Neural progenitor cell (in vitro differentiated cells): Measurements from ENCODE around the gene RAI1. TPM values are rescaled to one million over a fixed set of nuclear protein-coding genes. Genes with fewer than 3 reads are reported as not detected.

ENCODE experiments used
- DNase-seq: peaks from one replicate; pipeline ENCODE4 v3.0.0-alpha.2; 2016; ENCODE audit warnings: low spot score
- H2AFZ ChIP-seq: fragments of 200-600 bp; sonication (generic); replicated peaks from 2 replicates; pipeline ENCODE4 v1.6.1; 2016; ENCODE audit warnings: antibody characterized with exemption
- H3F3A ChIP-seq: fragments of 200-600 bp; sonication (generic); 2 replicates; pipeline ENCODE4 v1.6.1; 2016; ENCODE audit warnings: antibody characterized with exemption, low read depth
- H3K27ac ChIP-seq: fragments of 200-600 bp; sonication (generic); 2 replicates; pipeline ENCODE4 v1.5.1; 2016; ENCODE audit warnings: mild to moderate bottlenecking
- H3K27me3 ChIP-seq: fragments of 200-600 bp; sonication (generic); 2 replicates; pipeline ENCODE4 v1.6.1; 2016; ENCODE audit warnings: mild to moderate bottlenecking, moderate library complexity
- H3K36me3 ChIP-seq: fragments of 200-600 bp; sonication (generic); 2 replicates; pipeline ENCODE4 v1.5.1; 2016
- H3K4me1 ChIP-seq: fragments of 200-600 bp; sonication (generic); 2 replicates; pipeline ENCODE4 v1.6.1; 2016; ENCODE audit warnings: mixed run types
- H3K4me2 ChIP-seq: fragments of 200-600 bp; sonication (generic); 2 replicates; pipeline ENCODE4 v1.6.1; 2016
- H3K4me3 ChIP-seq: fragments of 200-600 bp; sonication (generic); 2 replicates; pipeline ENCODE4 v1.5.1; 2016
- H3K79me2 ChIP-seq: fragments of 200-600 bp; sonication (generic); 2 replicates; pipeline ENCODE4 v1.6.1; 2016; ENCODE audit warnings: low read depth
- H3K9ac ChIP-seq: fragments of 200-600 bp; sonication (generic); 2 replicates; pipeline ENCODE4 v1.6.1; 2016
- H3K9me3 ChIP-seq: fragments of 200-600 bp; sonication (generic); 2 replicates; pipeline ENCODE4 v1.5.1; 2016; ENCODE audit warnings: low read depth
- H4K20me1 ChIP-seq: fragments of 200-600 bp; sonication (generic); 2 replicates; pipeline ENCODE4 v1.6.1; 2016; ENCODE audit warnings: low read depth
- H3K27ac Mint-ChIP-seq: 3 replicates; pipeline ENCODE4 v1.8.0; 2021; ENCODE audit warnings: mixed read lengths
- H3K27me3 Mint-ChIP-seq: 2 replicates; pipeline ENCODE4 v1.8.0; 2022; ENCODE audit warnings: low read depth, mild to moderate bottlenecking, inconsistent platforms, moderate library complexity, mixed read lengths; ENCODE audit not compliant: insufficient read depth
- H3K36me3 Mint-ChIP-seq: 3 replicates; pipeline ENCODE4 v1.8.0; 2021; ENCODE audit warnings: mixed read lengths
- H3K4me1 Mint-ChIP-seq: 3 replicates; pipeline ENCODE4 v1.8.0; 2021; ENCODE audit warnings: mixed read lengths
- H3K4me3 Mint-ChIP-seq: 3 replicates; pipeline ENCODE4 v1.8.0; 2021; ENCODE audit warnings: mild to moderate bottlenecking, moderate library complexity, mixed read lengths
- H3K9me3 Mint-ChIP-seq: 3 replicates; pipeline ENCODE4 v1.8.0; 2020; ENCODE audit warnings: mixed read lengths
- CTCF ChIP-seq: fragments of 200-600 bp; sonication (generic); IDR thresholded peaks from 2 replicates; pipeline ENCODE4 v1.5.1; 2017; ENCODE audit warnings: antibody characterized with exemption, mild to moderate bottlenecking
- EZH2 ChIP-seq: fragments of 200-600 bp; sonication (generic); IDR thresholded peaks from 2 replicates; pipeline ENCODE4 v1.6.1; 2017; ENCODE audit warnings: antibody characterized with exemption, mild to moderate bottlenecking, moderate library complexity
- EZH2phosphoT487 ChIP-seq: fragments of 200-600 bp; sonication (generic); IDR thresholded peaks from 2 replicates; pipeline ENCODE4 v1.6.1; 2017; ENCODE audit warnings: antibody characterized with exemption
- total RNA-seq: library from RNA; depleted of rRNA; stranded (reverse); fragments of >200 nt; gene quantifications from 2 replicates; pipeline ENCODE4 v1.2.3, GENCODE V29; 2015; ENCODE audit warnings: low replicate concordance

The RAI1 gene
- total RNA-seq, 1 donor from 2014 or later, result 27.4 TPM

GRCh38 chr17:17792037-17792550 lies 110.8 kb downstream of the RAI1 start:
- TF ChIP-seq EZH2phosphoT487, result no peak
- no peak for TF ChIP-seq EZH2
- no peak for TF ChIP-seq CTCF
- Mint-ChIP-seq H3K4me3 (peak overlapping the region; percentile 60), H3K27me3 (peaks cover 8% of the 10 kb centered on the region), H3K36me3 (peaks cover 7% of the 10 kb centered on the region), H3K27ac (no peak overlapping the region), H3K9me3 (no peaks in the 10 kb centered on the region), H3K4me1 (peaks cover 61% of the 10 kb centered on the region)
- no peak overlapping the region for H2AFZ ChIP-seq
- H3K27me3 ChIP-seq, result peaks cover 6% of the 10 kb centered on the region
- no peak for DNase-seq
- H3K4me1 ChIP-seq, result peaks cover 50% of the 10 kb centered on the region
- no peaks in the 10 kb centered on the region for H3K9me3 ChIP-seq
- H3K36me3 ChIP-seq, result no peaks in the 10 kb centered on the region
- H3K9ac ChIP-seq, result no peak overlapping the region
- H3K27ac ChIP-seq, result no peak overlapping the region
- H4K20me1 ChIP-seq, result peaks cover 97% of the 10 kb centered on the region
- H3K79me2 ChIP-seq, result no peaks in the 10 kb centered on the region
- peaks cover 17% of the 10 kb centered on the region for H3F3A ChIP-seq
- peak overlapping the region; percentile 67 for H3K4me2 ChIP-seq
- peak overlapping the region; percentile 2 for H3K4me3 ChIP-seq

DNA sequence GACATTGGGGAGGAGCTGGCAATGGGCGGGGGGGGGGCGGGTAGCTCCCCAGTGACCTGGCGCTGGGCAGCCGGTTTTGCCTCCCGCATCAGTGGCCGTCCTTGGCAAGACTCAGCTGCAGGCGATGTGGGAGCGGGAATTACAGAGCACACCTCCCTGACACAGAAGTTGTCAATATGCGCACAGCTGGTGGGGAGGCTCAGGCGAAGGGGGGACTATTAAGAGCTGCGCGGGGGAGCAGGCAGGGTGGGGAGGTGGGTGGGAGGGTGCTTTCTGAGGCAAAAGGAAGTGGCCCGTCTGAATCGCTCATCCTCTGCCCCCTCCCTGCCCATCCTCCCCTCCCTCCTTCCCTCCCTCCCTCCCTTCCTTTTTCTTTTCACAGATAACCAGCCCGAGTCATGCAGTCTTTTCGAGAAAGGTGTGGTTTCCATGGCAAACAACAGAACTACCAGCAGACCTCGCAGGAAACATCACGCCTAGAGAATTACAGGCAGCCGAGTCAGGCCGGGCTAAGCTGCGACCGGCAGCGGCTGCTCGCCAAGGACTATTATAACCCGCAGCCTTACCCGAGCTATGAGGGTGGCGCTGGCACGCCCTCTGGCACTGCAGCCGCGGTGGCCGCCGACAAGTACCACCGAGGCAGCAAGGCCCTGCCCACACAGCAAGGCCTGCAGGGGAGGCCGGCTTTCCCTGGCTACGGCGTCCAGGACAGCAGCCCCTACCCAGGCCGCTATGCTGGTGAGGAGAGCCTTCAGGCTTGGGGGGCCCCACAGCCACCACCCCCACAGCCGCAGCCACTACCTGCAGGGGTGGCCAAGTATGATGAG lies 111.5 kb downstream of the RAI1 start:
- Histone ChIP-seq H3F3A (peaks cover 17% of the 10 kb centered on the region), H4K20me1 (peaks cover 96% of the 10 kb centered on the region), H3K27me3 (peaks cover 6% of the 10 kb centered on the region), H3K79me2 (no peaks in the 10 kb centered on the region), H3K4me2 (peak overlapping the region; percentile 67), H3K4me1 (peaks cover 45% of the 10 kb centered on the region), H3K27ac (no peak overlapping the region), H3K9ac (no peak overlapping the region), H3K36me3 (no peaks in the 10 kb centered on the region), H3K9me3 (no peaks in the 10 kb centered on the region), H3K4me3 (peak overlapping the region; percentile 2), H2AFZ (no peak overlapping the region)
- Mint-ChIP-seq H3K36me3 (peaks cover 7% of the 10 kb centered on the region), H3K4me1 (peaks cover 57% of the 10 kb centered on the region), H3K27me3 (peaks cover 8% of the 10 kb centered on the region), H3K9me3 (no peaks in the 10 kb centered on the region), H3K4me3 (peak overlapping the region; percentile 68), H3K27ac (no peak overlapping the region)
- peak; percentile 64 for DNase-seq
- TF ChIP-seq EZH2phosphoT487 (no peak), CTCF (no peak), EZH2 (no peak)

DNA sequence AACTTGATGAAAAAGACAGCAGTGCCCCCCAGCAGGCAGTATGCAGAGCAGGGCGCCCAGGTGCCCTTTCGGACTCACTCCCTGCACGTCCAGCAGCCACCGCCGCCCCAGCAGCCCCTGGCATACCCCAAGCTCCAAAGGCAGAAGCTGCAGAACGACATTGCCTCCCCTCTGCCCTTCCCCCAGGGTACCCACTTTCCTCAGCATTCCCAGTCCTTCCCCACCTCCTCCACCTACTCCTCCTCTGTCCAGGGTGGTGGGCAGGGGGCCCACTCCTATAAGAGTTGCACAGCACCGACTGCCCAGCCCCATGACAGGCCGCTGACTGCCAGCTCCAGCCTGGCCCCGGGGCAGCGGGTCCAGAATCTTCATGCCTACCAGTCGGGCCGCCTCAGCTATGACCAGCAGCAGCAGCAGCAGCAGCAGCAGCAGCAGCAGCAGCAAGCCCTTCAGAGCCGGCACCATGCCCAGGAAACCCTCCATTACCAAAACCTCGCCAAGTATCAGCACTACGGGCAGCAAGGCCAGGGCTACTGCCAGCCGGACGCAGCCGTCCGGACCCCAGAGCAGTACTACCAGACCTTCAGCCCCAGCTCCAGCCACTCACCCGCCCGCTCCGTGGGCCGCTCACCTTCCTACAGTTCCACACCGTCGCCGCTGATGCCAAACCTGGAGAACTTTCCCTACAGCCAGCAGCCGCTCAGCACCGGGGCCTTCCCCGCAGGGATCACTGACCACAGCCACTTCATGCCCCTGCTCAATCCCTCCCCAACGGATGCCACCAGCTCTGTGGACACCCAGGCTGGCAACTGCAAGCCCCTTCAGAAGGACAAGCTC lies 112.3 kb downstream of the RAI1 start:
- DNase-seq, result no peak
- Histone ChIP-seq H3K79me2 (no peaks in the 10 kb centered on the region), H3K9ac (no peak overlapping the region), H3F3A (peaks cover 17% of the 10 kb centered on the region), H3K9me3 (no peaks in the 10 kb centered on the region), H3K4me3 (no peak overlapping the region), H3K4me2 (peak overlapping the region; percentile 67), H2AFZ (no peak overlapping the region), H3K36me3 (no peaks in the 10 kb centered on the region), H3K27me3 (peaks cover 6% of the 10 kb centered on the region), H3K4me1 (peaks cover 44% of the 10 kb centered on the region), H3K27ac (no peak overlapping the region), H4K20me1 (peaks cover 94% of the 10 kb centered on the region)
- Mint-ChIP-seq H3K36me3 (peaks cover 7% of the 10 kb centered on the region), H3K4me1 (peaks cover 50% of the 10 kb centered on the region), H3K9me3 (no peaks in the 10 kb centered on the region), H3K27me3 (peaks cover 8% of the 10 kb centered on the region), H3K4me3 (peak overlapping the region; percentile 27), H3K27ac (peak overlapping the region; percentile 89)
- TF ChIP-seq EZH2phosphoT487 (no peak), EZH2 (no peak), CTCF (no peak)
